Subcutaneous adipose tissue (tissue), 4 donors: ENCODE results near the gene COQ5. TPM values are rescaled to one million over a fixed set of nuclear protein-coding genes. Genes with fewer than 3 reads are reported as not detected.

Experiments used
- CTCF ChIP-seq: fragments of 450-650 bp; IDR thresholded peaks from one replicate; pipeline ENCODE4 v1.5.1; 2016; ENCODE audit warnings: low read depth, mild to moderate bottlenecking, control low read depth, antibody characterized with exemption, moderate library complexity
- total RNA-seq, 4 donors: library from RNA; depleted of rRNA; stranded (reverse); fragments of >200 nt; gene quantifications; one replicate each; pipeline ENCODE4 v1.1.0, GENCODE V29; 2016

COQ5 gene
- total RNA-seq, 4 donors from 2014 or later, result 29.0 to 33.5 (median 30.5) TPM

GRCh38 chr12:120475643-120476042 is 53.3 kb downstream of the COQ5 start:
- no peak for TF ChIP-seq CTCF

GRCh38 chr12:120474616-120474960 is 54.4 kb downstream of the COQ5 start:
- TF ChIP-seq CTCF, result no peak

- no peak for TF ChIP-seq CTCF
Measured at GRCh38 chr12:120473807-120474615, 54.9 kb downstream of the COQ5 start.

GRCh38 chr12:120472521-120472920 is 56.4 kb downstream of the COQ5 start:
- TF ChIP-seq CTCF, result no peak

- TF ChIP-seq CTCF, result no peak
Measured at GRCh38 chr12:120470150-120470784, 58.7 kb downstream of the COQ5 start.

- no peak for TF ChIP-seq CTCF
Measured at GRCh38 chr12:120469450-120470149, 59.4 kb downstream of the COQ5 start, which contains the start of gene SRSF9. Gene SRSF9 (minus strand): TSS chr12:120469748. CDS start chr12:120469609, 139 bp downstream.
